ENCODE results near the gene SPTB.

DNA sequence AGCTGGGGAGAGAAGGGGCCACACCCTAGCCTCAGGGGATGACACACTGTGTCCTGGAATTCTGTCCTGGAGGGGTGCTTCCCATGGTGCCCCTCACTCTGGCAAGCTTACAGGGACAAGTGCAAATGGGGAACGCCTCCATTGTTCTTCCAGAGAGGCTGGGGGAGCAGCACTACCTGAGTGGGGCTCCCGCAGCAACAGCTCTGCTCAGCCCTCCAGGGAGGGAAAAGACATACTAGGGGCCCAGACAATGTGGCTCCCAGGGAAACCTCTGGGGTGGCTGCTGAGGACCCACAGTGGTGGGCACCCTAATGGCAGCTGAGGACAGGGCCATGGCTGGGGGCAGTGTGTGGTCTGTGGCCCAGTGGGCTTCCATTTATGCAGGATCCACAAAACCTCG lies 106.1 kb downstream of the SPTB start:
- TF ChIP-seq, protein P1, sequence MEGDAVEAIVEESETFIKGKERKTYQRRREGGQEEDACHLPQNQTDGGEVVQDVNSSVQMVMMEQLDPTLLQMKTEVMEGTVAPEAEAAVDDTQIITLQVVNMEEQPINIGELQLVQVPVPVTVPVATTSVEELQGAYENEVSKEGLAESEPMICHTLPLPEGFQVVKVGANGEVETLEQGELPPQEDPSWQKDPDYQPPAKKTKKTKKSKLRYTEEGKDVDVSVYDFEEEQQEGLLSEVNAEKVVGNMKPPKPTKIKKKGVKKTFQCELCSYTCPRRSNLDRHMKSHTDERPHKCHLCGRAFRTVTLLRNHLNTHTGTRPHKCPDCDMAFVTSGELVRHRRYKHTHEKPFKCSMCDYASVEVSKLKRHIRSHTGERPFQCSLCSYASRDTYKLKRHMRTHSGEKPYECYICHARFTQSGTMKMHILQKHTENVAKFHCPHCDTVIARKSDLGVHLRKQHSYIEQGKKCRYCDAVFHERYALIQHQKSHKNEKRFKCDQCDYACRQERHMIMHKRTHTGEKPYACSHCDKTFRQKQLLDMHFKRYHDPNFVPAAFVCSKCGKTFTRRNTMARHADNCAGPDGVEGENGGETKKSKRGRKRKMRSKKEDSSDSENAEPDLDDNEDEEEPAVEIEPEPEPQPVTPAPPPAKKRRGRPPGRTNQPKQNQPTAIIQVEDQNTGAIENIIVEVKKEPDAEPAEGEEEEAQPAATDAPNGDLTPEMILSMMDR (IDR thresholded peaks at IDR 0.05): no peak
- no peak for TF ChIP-seq POLR2AphosphoS5 (IDR thresholded peaks at IDR 0.05; ENCODE audit: low read depth, low read length)
- TF ChIP-seq, protein P2, sequence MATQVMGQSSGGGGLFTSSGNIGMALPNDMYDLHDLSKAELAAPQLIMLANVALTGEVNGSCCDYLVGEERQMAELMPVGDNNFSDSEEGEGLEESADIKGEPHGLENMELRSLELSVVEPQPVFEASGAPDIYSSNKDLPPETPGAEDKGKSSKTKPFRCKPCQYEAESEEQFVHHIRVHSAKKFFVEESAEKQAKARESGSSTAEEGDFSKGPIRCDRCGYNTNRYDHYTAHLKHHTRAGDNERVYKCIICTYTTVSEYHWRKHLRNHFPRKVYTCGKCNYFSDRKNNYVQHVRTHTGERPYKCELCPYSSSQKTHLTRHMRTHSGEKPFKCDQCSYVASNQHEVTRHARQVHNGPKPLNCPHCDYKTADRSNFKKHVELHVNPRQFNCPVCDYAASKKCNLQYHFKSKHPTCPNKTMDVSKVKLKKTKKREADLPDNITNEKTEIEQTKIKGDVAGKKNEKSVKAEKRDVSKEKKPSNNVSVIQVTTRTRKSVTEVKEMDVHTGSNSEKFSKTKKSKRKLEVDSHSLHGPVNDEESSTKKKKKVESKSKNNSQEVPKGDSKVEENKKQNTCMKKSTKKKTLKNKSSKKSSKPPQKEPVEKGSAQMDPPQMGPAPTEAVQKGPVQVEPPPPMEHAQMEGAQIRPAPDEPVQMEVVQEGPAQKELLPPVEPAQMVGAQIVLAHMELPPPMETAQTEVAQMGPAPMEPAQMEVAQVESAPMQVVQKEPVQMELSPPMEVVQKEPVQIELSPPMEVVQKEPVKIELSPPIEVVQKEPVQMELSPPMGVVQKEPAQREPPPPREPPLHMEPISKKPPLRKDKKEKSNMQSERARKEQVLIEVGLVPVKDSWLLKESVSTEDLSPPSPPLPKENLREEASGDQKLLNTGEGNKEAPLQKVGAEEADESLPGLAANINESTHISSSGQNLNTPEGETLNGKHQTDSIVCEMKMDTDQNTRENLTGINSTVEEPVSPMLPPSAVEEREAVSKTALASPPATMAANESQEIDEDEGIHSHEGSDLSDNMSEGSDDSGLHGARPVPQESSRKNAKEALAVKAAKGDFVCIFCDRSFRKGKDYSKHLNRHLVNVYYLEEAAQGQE (IDR thresholded peaks at IDR 0.05; ENCODE audit: insufficient read depth in 1 of 2, low read depth in 2 of 2, low read length in 1 of 2): no peak
- no peak for TF ChIP-seq TCF7L2 (IDR thresholded peaks at IDR 0.05; ENCODE audit: low read depth, low read length)
- TF ChIP-seq SIN3A (IDR thresholded peaks at IDR 0.05; ENCODE audit: borderline replicate concordance, insufficient read depth, low read depth, low read length): no peak
